Panc1 (cell line): Measurements from ENCODE around the gene TNFRSF18. TPM values are rescaled to one million over a fixed set of nuclear protein-coding genes. Genes with fewer than 3 reads are reported as not detected.

Experiments
- ATAC-seq: fragments of 200-7000 bp; cut with Tn5 transposase; 2 replicates; pipeline ENCODE4 v1.9.1; 2020; ENCODE audit warnings: mild to moderate bottlenecking, moderate library complexity
- BruUV-seq: library from RNA; stranded (reverse); fragments of 400-500 nt; replicated peaks from 2 replicates; lab custom pipeline; 2021; lab: Mats Ljungman, UMichigan
- CTCF ChIA-PET: fragments of 300-600 bp; sonication (Branson Sonifier 250); formaldehyde crosslinking; loops from one replicate; lab custom pipeline; 2022; ENCODE audit warnings: antibody characterized with exemption; lab: Charles Lee
- POLR2A ChIA-PET: fragments of 300-600 bp; sonication (Branson Sonifier 250); formaldehyde crosslinking; loops from one replicate; lab custom pipeline; 2022; ENCODE audit warnings: antibody characterized with exemption; lab: Charles Lee
- DNase-seq: peaks from one replicate; pipeline ENCODE4 v3.0.0-alpha.2; 2010; ENCODE audit warnings: low read depth, low spot score
- H3K27ac ChIP-seq: 2 replicates; pipeline ENCODE4 v1.5.1; 2011; ENCODE audit warnings: mild to moderate bottlenecking, low read length, inconsistent platforms
- H3K27me3 ChIP-seq: fragments of 200-500 bp; sonication (Bioruptor generic); 2 replicates; pipeline ENCODE4 v1.6.0; 2014; ENCODE audit warnings: low read length, inconsistent platforms; ENCODE audit not compliant: control insufficient read depth, insufficient read depth
- H3K36me3 ChIP-seq: fragments of 200-500 bp; sonication (Bioruptor generic); 2 replicates; pipeline ENCODE4 v1.5.1; 2014; ENCODE audit warnings: inconsistent platforms, mild to moderate bottlenecking, low read length, moderate library complexity; ENCODE audit not compliant: control insufficient read depth, insufficient read depth
- H3K4me1 ChIP-seq: 2 replicates; pipeline ENCODE4 v1.5.1; 2011; ENCODE audit warnings: inconsistent platforms, mild to moderate bottlenecking, low read length, moderate library complexity; ENCODE audit not compliant: control insufficient read depth, insufficient read depth
- H3K4me3 ChIP-seq, 2 experiments: 2 replicates each; pipeline ENCODE4 v1.5.1; 2011 to 2012; ENCODE audit warnings: low read depth in 2 of 2, low read length in 2 of 2, mild to moderate bottlenecking in 2 of 2, inconsistent platforms in 1 of 2, moderate library complexity in 1 of 2
- H3K9me3 ChIP-seq: fragments of 200-500 bp; sonication (Bioruptor generic); 2 replicates; pipeline ENCODE4 v1.5.1; 2014; ENCODE audit warnings: low read depth, mild to moderate bottlenecking, inconsistent platforms, low read length, moderate library complexity; ENCODE audit not compliant: control insufficient read depth, insufficient read depth
- CTCF ChIP-seq: fragments of 450-650 bp; IDR thresholded peaks from 2 replicates; pipeline ENCODE4 v1.5.1; 2017; ENCODE audit warnings: mild to moderate bottlenecking
- POLR2AphosphoS5 ChIP-seq: IDR thresholded peaks from 2 replicates; pipeline ENCODE4 v1.6.1; 2012; ENCODE audit warnings: mild to moderate bottlenecking, low read depth, low read length, moderate library complexity
- REST ChIP-seq, 2 experiments: IDR thresholded peaks; 2 replicates each; pipeline ENCODE4 v1.6.1; 2011 to 2012; ENCODE audit warnings: low read depth in 2 of 2, control low read depth in 1 of 2, low read length in 1 of 2, mild to moderate bottlenecking in 1 of 2, moderate library complexity in 1 of 2; ENCODE audit not compliant: insufficient read depth in 1 of 2
- SIN3A ChIP-seq: IDR thresholded peaks from 2 replicates; pipeline ENCODE4 v1.6.1; 2012; ENCODE audit warnings: low read depth, mild to moderate bottlenecking, low read length, moderate library complexity, borderline replicate concordance; ENCODE audit not compliant: insufficient read depth
- TCF7L2 ChIP-seq: IDR thresholded peaks from 2 replicates; pipeline ENCODE4 v1.6.1; 2011; ENCODE audit warnings: mild to moderate bottlenecking, low read depth, low read length, inconsistent platforms
- in situ Hi-C: cut with HindIII; loops from 2 replicates; pipeline ENCODE4 v1.10.0; 2016; ENCODE audit warnings: low sequenced_read_pairs, low pct_unique_long_range_greater_than_20kb
- intact Hi-C: fragments of 100-400 bp; cut with micrococcal nuclease; formaldehyde crosslinking; loops from one replicate; pipeline ENCODE4 v1.10.0; 2022; ENCODE audit not compliant: unreplicated experiment
- total RNA-seq: library from RNA; stranded (reverse); gene quantifications from one replicate; pipeline ENCODE4 v1.2.1, GENCODE V29; 2021; ENCODE audit not compliant: unreplicated experiment

The TNFRSF18 gene
- total RNA-seq, 1 experiment from 2014 or later, result 4.3 TPM

GRCh38 chr1:1183221-1183747 is 23.1 kb downstream of the TNFRSF18 start:
- ATAC-seq (no peak; the same call in 1 of the 2 replicates), DNase-seq (no peak)
- no peaks in the 10 kb centered on the region for H3K36me3 ChIP-seq
- no peaks in the 10 kb centered on the region for H3K27me3 ChIP-seq
- ChIA-PET POLR2A (no interaction called here), CTCF (interaction anchor here (0.6 kb wide), 1 partner anchor 24 kb away, joined by 9 read pairs; no protein-coding TSS in a partner anchor)
- H3K4me3 ChIP-seq, result no peak overlapping the region
- no peaks in the 10 kb centered on the region for H3K4me1 ChIP-seq
- intact Hi-C loops, result loop anchor here (10.0 kb wide), 1 partner anchor 58 kb away; no protein-coding TSS in a partner anchor
- in situ Hi-C loops, result no loop called here
- no peak overlapping the region for H3K27ac ChIP-seq
- H3K9me3 ChIP-seq, result no peaks in the 10 kb centered on the region
- TF ChIP-seq TCF7L2 (no peak), CTCF (no peak), REST (IDR thresholded peaks at IDR 0.05; ENCODE audit: insufficient read depth in 1 of 2, low read depth in 2 of 2, low read length in 1 of 2) (no peak), SIN3A (no peak), POLR2AphosphoS5 (no peak)
- no TSS peak for BruUV-seq

- Histone ChIP-seq H3K27ac (no peak overlapping the region), H3K36me3 (no peaks in the 10 kb centered on the region), H3K4me3 (no peak overlapping the region), H3K9me3 (no peaks in the 10 kb centered on the region), H3K4me1 (no peaks in the 10 kb centered on the region), H3K27me3 (no peaks in the 10 kb centered on the region)
- TF ChIP-seq TCF7L2 (no peak), POLR2AphosphoS5 (no peak), REST (IDR thresholded peaks at IDR 0.05; ENCODE audit: insufficient read depth in 1 of 2, low read depth in 2 of 2, low read length in 1 of 2) (no peak), SIN3A (no peak), CTCF (no peak)
- ATAC-seq, result no peak
- CTCF ChIA-PET, result interaction anchor here (0.5 to 0.6 kb wide), 2 partner anchors 24 to 198 kb away, joined by 4 to 9 read pairs; no protein-coding TSS in a partner anchor
- no peak for DNase-seq
- BruUV-seq, result no TSS peak
- intact Hi-C loops (loop anchor here (10.0 kb wide), 1 partner anchor 58 kb away; no protein-coding TSS in a partner anchor), in situ Hi-C loops (no loop called here)
- POLR2A ChIA-PET, result no interaction called here
Measured at GRCh38 chr1:1182491-1183220, 23.7 kb downstream of the TNFRSF18 start.
